H9 (cell line): ENCODE results near the gene ARHGAP12. TPM values are rescaled to one million over a fixed set of nuclear protein-coding genes. Genes with fewer than 3 reads are reported as not detected.

Experiments used
- DNase-seq: peaks from one replicate; pipeline ENCODE4 v3.0.0-alpha.2; 2017
- H2AFZ ChIP-seq: one replicate; pipeline ENCODE4 v1.6.1; 2013; ENCODE audit warnings: mild to moderate bottlenecking, low read length, control low read depth, moderate library complexity
- H2AK5ac ChIP-seq: 2 replicates; pipeline ENCODE4 v1.6.1; 2013; ENCODE audit warnings: low read length, control low read depth, mixed read lengths; ENCODE audit not compliant: insufficient read length
- H2BK120ac ChIP-seq: one replicate; pipeline ENCODE4 v1.6.1; 2013; ENCODE audit warnings: low read depth, mild to moderate bottlenecking, low read length, control low read depth, inconsistent platforms; ENCODE audit not compliant: poor library complexity, severe bottlenecking
- H2BK12ac ChIP-seq: 2 replicates; pipeline ENCODE4 v1.6.1; 2013; ENCODE audit warnings: low read length, control low read depth, mixed read lengths, low read depth; ENCODE audit not compliant: insufficient read length
- H2BK15ac ChIP-seq: 2 replicates; pipeline ENCODE4 v1.6.1; 2013; ENCODE audit warnings: low read depth, low read length, control low read depth
- H2BK20ac ChIP-seq: one replicate; pipeline ENCODE4 v1.6.1; 2013; ENCODE audit warnings: low read depth, mild to moderate bottlenecking, low read length, control low read depth, inconsistent platforms; ENCODE audit not compliant: poor library complexity, severe bottlenecking
- H2BK5ac ChIP-seq: 2 replicates; pipeline ENCODE4 v1.6.1; 2013; ENCODE audit warnings: low read length, control low read depth, mixed read lengths; ENCODE audit not compliant: insufficient read length
- H3K14ac ChIP-seq: 2 replicates; pipeline ENCODE4 v1.6.1; 2013; ENCODE audit warnings: low read length, control low read depth; ENCODE audit not compliant: insufficient read depth
- H3K18ac ChIP-seq: 2 replicates; pipeline ENCODE4 v1.6.1; 2013; ENCODE audit warnings: low read depth, mild to moderate bottlenecking, mixed read lengths, low read length, control low read depth; ENCODE audit not compliant: insufficient read length
- H3K23ac ChIP-seq: 2 replicates; pipeline ENCODE4 v1.6.1; 2013; ENCODE audit warnings: low read length, control low read depth, mixed read lengths, low read depth; ENCODE audit not compliant: insufficient read length
- H3K23me2 ChIP-seq: 2 replicates; pipeline ENCODE4 v1.6.1; 2013; ENCODE audit warnings: low read depth, mild to moderate bottlenecking, mixed read lengths, low read length, control low read depth; ENCODE audit not compliant: insufficient read length, poor library complexity, severe bottlenecking
- H3K27ac ChIP-seq: 2 replicates; pipeline ENCODE4 v1.5.1; 2013; ENCODE audit warnings: low read length, control low read depth, mixed read lengths, low read depth; ENCODE audit not compliant: insufficient read length
- H3K27me3 ChIP-seq: 2 replicates; pipeline ENCODE4 v1.6.1; 2013; ENCODE audit warnings: low read length, control low read depth, inconsistent platforms; ENCODE audit not compliant: insufficient read depth
- H3K4ac ChIP-seq: 2 replicates; pipeline ENCODE4 v1.6.1; 2013; ENCODE audit warnings: low read depth, mild to moderate bottlenecking, control low read depth, inconsistent platforms, low read length, moderate library complexity
- H3K4me1 ChIP-seq: 2 replicates; pipeline ENCODE4 v1.6.1; 2013; ENCODE audit warnings: low read length, control low read depth, inconsistent platforms; ENCODE audit not compliant: insufficient read depth
- H3K4me2 ChIP-seq: 2 replicates; pipeline ENCODE4 v1.6.1; 2013; ENCODE audit warnings: low read length, control low read depth, mixed read lengths; ENCODE audit not compliant: insufficient read length, insufficient read depth
- H3K56ac ChIP-seq: 2 replicates; pipeline ENCODE4 v1.6.1; 2013; ENCODE audit warnings: low read depth, mild to moderate bottlenecking, mixed read lengths, low read length, control low read depth; ENCODE audit not compliant: insufficient read length
- H3K79me1 ChIP-seq: 2 replicates; pipeline ENCODE4 v1.6.1; 2013; ENCODE audit warnings: low read depth, mild to moderate bottlenecking, moderate library complexity, low read length, control low read depth, inconsistent platforms; ENCODE audit not compliant: insufficient read depth, poor library complexity, severe bottlenecking
- H3K79me2 ChIP-seq: 2 replicates; pipeline ENCODE4 v1.6.1; 2013; ENCODE audit warnings: low read length, control low read depth, inconsistent platforms; ENCODE audit not compliant: insufficient read depth
- H3K9ac ChIP-seq: 2 replicates; pipeline ENCODE4 v1.6.1; 2013; ENCODE audit warnings: low read length, control low read depth, mixed read lengths; ENCODE audit not compliant: insufficient read length; ENCODE audit errors: extremely low read depth
- H3K9me3 ChIP-seq: one replicate; pipeline ENCODE4 v1.6.1; 2013; ENCODE audit warnings: low read depth, low read length, inconsistent platforms; ENCODE audit not compliant: control insufficient read depth
- H3T11ph ChIP-seq: one replicate; pipeline ENCODE4 v1.6.1; 2013; ENCODE audit warnings: mild to moderate bottlenecking, low read length, control low read depth, inconsistent platforms
- H4K20me1 ChIP-seq: one replicate; pipeline ENCODE4 v1.6.1; 2013; ENCODE audit not compliant: control insufficient read depth, insufficient read length, insufficient read depth
- H4K5ac ChIP-seq: 2 replicates; pipeline ENCODE4 v1.6.1; 2013; ENCODE audit warnings: low read depth, mild to moderate bottlenecking, mixed read lengths, low read length, control low read depth; ENCODE audit not compliant: insufficient read length
- H4K8ac ChIP-seq: replicated peaks from 2 replicates; pipeline ENCODE4 v1.6.1; 2013; ENCODE audit warnings: low read length, control low read depth, mixed read lengths, low read depth; ENCODE audit not compliant: insufficient read length
- H4K91ac ChIP-seq: 2 replicates; pipeline ENCODE4 v1.6.1; 2013; ENCODE audit warnings: low read depth, mild to moderate bottlenecking, moderate library complexity, mixed read lengths, low read length, control low read depth; ENCODE audit not compliant: insufficient read length
- H3K27ac Mint-ChIP-seq, 3 experiments: 2 replicates in 2 of 3; 3 replicates in 1 of 3; pipeline ENCODE4 v1.8.0; 2020 to 2021; ENCODE audit warnings: mixed read lengths in 3 of 3, mild to moderate bottlenecking in 1 of 3, moderate library complexity in 1 of 3
- H3K27me3 Mint-ChIP-seq: 2 replicates; pipeline ENCODE4 v1.8.0; 2021; ENCODE audit warnings: low read depth, mild to moderate bottlenecking, moderate library complexity, mixed read lengths
- H3K36me3 Mint-ChIP-seq, 3 experiments: 2 replicates in 2 of 3; 3 replicates in 1 of 3; pipeline ENCODE4 v1.8.0; 2020 to 2021; ENCODE audit warnings: low read depth in 3 of 3, mixed read lengths in 3 of 3; ENCODE audit not compliant: insufficient read depth in 1 of 3
- H3K4me1 Mint-ChIP-seq, 2 experiments: 2 replicates each; pipeline ENCODE4 v1.8.0; 2020; ENCODE audit warnings: mixed read lengths in 2 of 2
- H3K4me3 Mint-ChIP-seq, 2 experiments: 2 replicates in 1 of 2; 3 replicates in 1 of 2; pipeline ENCODE4 v1.8.0; 2020 to 2021; ENCODE audit warnings: mild to moderate bottlenecking in 2 of 2, mixed read lengths in 2 of 2, moderate library complexity in 1 of 2
- H3K9me3 Mint-ChIP-seq, 2 experiments: 2 replicates in 1 of 2; 3 replicates in 1 of 2; pipeline ENCODE4 v1.8.0; 2020; ENCODE audit warnings: mild to moderate bottlenecking in 2 of 2, mixed read lengths in 2 of 2, moderate library complexity in 1 of 2
- total RNA-seq: library from RNA; stranded (reverse); gene quantifications from 2 replicates; pipeline ENCODE4 v1.2.1, GENCODE V29; 2021
- TF ChIP-seq, protein P1 (sequence below): fragments of 200-600 bp; sonication (generic); conservative IDR thresholded peaks from 3 replicates; pipeline ENCODE4 v1.8.0; 2021; ENCODE audit warnings: antibody characterized with exemption, mild to moderate bottlenecking

The ARHGAP12 gene
- total RNA-seq, 1 experiment from 2014 or later = 34.3 TPM

- Histone ChIP-seq H2BK20ac (no peak overlapping the region), H2AFZ (no peak overlapping the region), H3K27me3 (no peaks in the 10 kb centered on the region), H3K9ac (no peak overlapping the region), H3K79me1 (no peaks in the 10 kb centered on the region), H3K14ac (no peak overlapping the region), H3K23ac (no peak overlapping the region), H3K56ac (no peak overlapping the region), H3K27ac (no peak overlapping the region), H2BK120ac (no peak overlapping the region), H3K4me1 (no peaks in the 10 kb centered on the region), H2AK5ac (no peak overlapping the region), H2BK15ac (no peak overlapping the region), H4K91ac (no peak overlapping the region), H3K79me2 (no peaks in the 10 kb centered on the region), H3K23me2 (no peaks in the 10 kb centered on the region), H4K5ac (no peak overlapping the region), H2BK12ac (no peak overlapping the region), H3K4ac (no peak overlapping the region), H4K8ac (no peak overlapping the region), H2BK5ac (no peak overlapping the region), H3K9me3 (peaks cover 18% of the 10 kb centered on the region), H3K4me2 (no peak overlapping the region), H3K18ac (no peak overlapping the region), H4K20me1 (no peaks in the 10 kb centered on the region), H3T11ph (no peak overlapping the region)
- Mint-ChIP-seq H3K36me3 (peaks cover 11 to 28% (median 20%) of the 10 kb centered on the region in 3 experiments), H3K27ac (no peak overlapping the region), H3K4me1 (no peaks in the 10 kb centered on the region), H3K4me3 (no peak overlapping the region), H3K9me3 (peaks cover 21 to 28% of the 10 kb centered on the region in 2 experiments), H3K27me3 (no peaks in the 10 kb centered on the region)
- no peak for DNase-seq
- TF ChIP-seq, protein P1, sequence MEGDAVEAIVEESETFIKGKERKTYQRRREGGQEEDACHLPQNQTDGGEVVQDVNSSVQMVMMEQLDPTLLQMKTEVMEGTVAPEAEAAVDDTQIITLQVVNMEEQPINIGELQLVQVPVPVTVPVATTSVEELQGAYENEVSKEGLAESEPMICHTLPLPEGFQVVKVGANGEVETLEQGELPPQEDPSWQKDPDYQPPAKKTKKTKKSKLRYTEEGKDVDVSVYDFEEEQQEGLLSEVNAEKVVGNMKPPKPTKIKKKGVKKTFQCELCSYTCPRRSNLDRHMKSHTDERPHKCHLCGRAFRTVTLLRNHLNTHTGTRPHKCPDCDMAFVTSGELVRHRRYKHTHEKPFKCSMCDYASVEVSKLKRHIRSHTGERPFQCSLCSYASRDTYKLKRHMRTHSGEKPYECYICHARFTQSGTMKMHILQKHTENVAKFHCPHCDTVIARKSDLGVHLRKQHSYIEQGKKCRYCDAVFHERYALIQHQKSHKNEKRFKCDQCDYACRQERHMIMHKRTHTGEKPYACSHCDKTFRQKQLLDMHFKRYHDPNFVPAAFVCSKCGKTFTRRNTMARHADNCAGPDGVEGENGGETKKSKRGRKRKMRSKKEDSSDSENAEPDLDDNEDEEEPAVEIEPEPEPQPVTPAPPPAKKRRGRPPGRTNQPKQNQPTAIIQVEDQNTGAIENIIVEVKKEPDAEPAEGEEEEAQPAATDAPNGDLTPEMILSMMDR = no peak
These were observed 24.4 kb upstream of the ARHGAP12 start for GRCh38 chr10:31953080-31953479.
